GM12878 (cell line): ENCODE results near the gene SCCPDH.

Source experiments
- CBX3 ChIP-seq: fragments of 200-600 bp; sonication (generic); IDR thresholded peaks from 2 replicates; pipeline ENCODE4 v1.6.1; 2016; ENCODE audit warnings: low read depth, borderline replicate concordance
- CTCF ChIP-seq, 3 experiments: IDR thresholded peaks in 2 of 3; conservative IDR thresholded peaks in 1 of 3; 2 replicates each; pipeline ENCODE4 v1.5.1; 2011; ENCODE audit warnings: low read depth in 3 of 3, low read length in 3 of 3, mild to moderate bottlenecking in 3 of 3, control low read depth in 2 of 3, moderate library complexity in 2 of 3, inconsistent platforms in 1 of 3, mixed read lengths in 1 of 3; ENCODE audit not compliant: control insufficient read depth in 2 of 3, insufficient read depth in 1 of 3; ENCODE audit errors: extremely low read depth in 1 of 3
- EP300 ChIP-seq, 2 experiments: fragments of 150-350 bp in 1 of 2; IDR thresholded peaks; 2 replicates each; pipeline ENCODE4 v1.6.1; 2011 to 2012; ENCODE audit warnings: low read depth in 2 of 2, low read length in 2 of 2, borderline replicate concordance in 1 of 2, improper control_type of control experiment in 1 of 2, inconsistent platforms in 1 of 2; ENCODE audit not compliant: control insufficient read depth in 1 of 2
- EZH2 ChIP-seq: IDR thresholded peaks from 2 replicates; pipeline ENCODE4 v1.6.1; 2012; ENCODE audit warnings: low read depth, mild to moderate bottlenecking, control low read depth, inconsistent platforms, low read length, borderline replicate concordance; ENCODE audit not compliant: control insufficient read depth
- IRF4 ChIP-seq: IDR thresholded peaks from 2 replicates; pipeline ENCODE4 v1.6.1; 2011; ENCODE audit warnings: low read depth, low read length
- MTA3 ChIP-seq: IDR thresholded peaks from 2 replicates; pipeline ENCODE4 v1.6.1; 2012; ENCODE audit warnings: low read length, inconsistent platforms, borderline replicate concordance
- RAD21 ChIP-seq: IDR thresholded peaks from 2 replicates; pipeline ENCODE4 v1.6.1; 2011; ENCODE audit warnings: mild to moderate bottlenecking, low read depth, low read length, moderate library complexity; ENCODE audit not compliant: insufficient read depth
- RCOR1 ChIP-seq: conservative IDR thresholded peaks from 2 replicates; pipeline ENCODE4 v1.6.1; 2012; ENCODE audit warnings: low read depth, low read length, improper control_type of control experiment
- SIN3A ChIP-seq: IDR thresholded peaks from 2 replicates; pipeline ENCODE4 v1.6.1; 2012; ENCODE audit warnings: low read depth, low read length, improper control_type of control experiment
- TCF12 ChIP-seq: IDR thresholded peaks from 2 replicates; pipeline ENCODE4 v1.6.1; 2011; ENCODE audit warnings: low read depth, mild to moderate bottlenecking, low read length
- ZNF274 ChIP-seq: IDR thresholded peaks from one replicate; pipeline ENCODE4 v1.8.0; 2011; ENCODE audit not compliant: insufficient read length, insufficient read depth

- TF ChIP-seq EP300 (IDR thresholded peaks at IDR 0.05; ENCODE audit: borderline replicate concordance in 1 of 2, control insufficient read depth in 1 of 2, low read depth in 2 of 2, low read length in 2 of 2) (no peak), EZH2 (no peak), ZNF274 (no peak), CBX3 (no peak), CTCF (IDR thresholded peaks at IDR 0.05 in 2 of 3, conservative IDR thresholded peaks at IDR 0.05 in 1 of 3; ENCODE audit: control insufficient read depth in 2 of 3, extremely low read depth in 1 of 3, insufficient read depth in 1 of 3, low read depth in 3 of 3, low read length in 3 of 3) (no peak), RCOR1 (no peak), MTA3 (no peak), IRF4 (no peak), TCF12 (no peak), RAD21 (no peak), SIN3A (no peak)
These were observed 47.2 kb downstream of the SCCPDH start for GRCh38 chr1:246771366-246771765.
